Stimulated activated naive CD8-positive, alpha-beta T cell treated with anti-CD3 and anti-CD28 coated beads, Interleukin-15, amount 100 ng/mL, for 72 hours (primary cell): ENCODE data around the gene PPRC1.
"Not testable (repeated sequence)": the region's sequence is repeated elsewhere in the genome, so short reads cannot be mapped to it uniquely, and the experiment has no call there.

Source experiments
- ATAC-seq: fragments of 150-1000 bp; cut with Tn5 transposase; 2 replicates; pipeline ENCODE4 v1.10.0; 2021; ENCODE audit warnings: mild to moderate bottlenecking, moderate library complexity
- DNase-seq, 2 donors: peaks; one replicate each; pipeline ENCODE4 v3.0.0; 2021 to 2022
- H3K27ac Mint-ChIP-seq, 2 donors: one replicate each; pipeline ENCODE4 v1.8.0; 2022; ENCODE audit warnings: mild to moderate bottlenecking in 2 of 2, mixed read lengths in 2 of 2, moderate library complexity in 2 of 2
- H3K27me3 Mint-ChIP-seq: one replicate; pipeline ENCODE4 v1.8.0; 2022; ENCODE audit warnings: mixed read lengths
- H3K4me1 Mint-ChIP-seq: one replicate; pipeline ENCODE4 v1.8.0; 2022; ENCODE audit warnings: mild to moderate bottlenecking, mixed read lengths
- H3K4me3 Mint-ChIP-seq, 2 donors: one replicate each; pipeline ENCODE4 v1.8.0; 2022; ENCODE audit warnings: mild to moderate bottlenecking in 2 of 2, mixed read lengths in 2 of 2, moderate library complexity in 1 of 2
- H3K9me3 Mint-ChIP-seq, 2 donors: one replicate each; pipeline ENCODE4 v1.8.0; 2022; ENCODE audit warnings: mixed read lengths in 2 of 2

The PPRC1 gene

GRCh38 chr10:102188941-102189898 lies 56.4 kb downstream of the PPRC1 start:
- peak in 1 of 2 donors; percentile 27 for DNase-seq

GRCh38 chr10:102191956-102192355 lies 59.1 kb downstream of the PPRC1 start:
- H3K27me3 Mint-ChIP-seq, result no peaks in the 10 kb centered on the region
- peaks cover 16 to 17% of the 10 kb centered on the region in 2 donors for H3K9me3 Mint-ChIP-seq
- H3K4me3 Mint-ChIP-seq, result no peak overlapping the region
- ATAC-seq (no peak), DNase-seq (no peak)
- H3K4me1 Mint-ChIP-seq, result peaks cover 23% of the 10 kb centered on the region
- no peak overlapping the region for H3K27ac Mint-ChIP-seq

More at GRCh38 chr10:102188941-102189898, 56.4 kb downstream of the PPRC1 start:
- Mint-ChIP-seq H3K4me3 (peak overlapping the region in 1 of 2 donors; percentile 43), H3K9me3 (peaks cover 28% of the 10 kb centered on the region in 2 donors), H3K4me1 (peaks cover 18% of the 10 kb centered on the region)
- not testable (repeated sequence) for H3K27me3 Mint-ChIP-seq, H3K27ac Mint-ChIP-seq
- ATAC-seq, result peak; percentile 86

GRCh38 chr10:102195296-102195870 lies 62.5 kb downstream of the PPRC1 start:
- DNase-seq, result no peak
- ATAC-seq, result no peak
- Mint-ChIP-seq H3K27me3 (no peaks in the 10 kb centered on the region), H3K9me3 (peaks cover 16 to 17% of the 10 kb centered on the region in 2 donors), H3K27ac (no peak overlapping the region), H3K4me3 (no peak overlapping the region), H3K4me1 (peaks cover 7% of the 10 kb centered on the region)

- Mint-ChIP-seq H3K27me3 (peaks cover 6% of the 10 kb centered on the region), H3K4me3 (no peak overlapping the region), H3K4me1 (peaks cover 7% of the 10 kb centered on the region), H3K9me3 (peaks cover 9 to 10% of the 10 kb centered on the region in 2 donors), H3K27ac (no peak overlapping the region)
- ATAC-seq, result peak; percentile 93
- peak in 1 of 2 donors; percentile 36 for DNase-seq
Measured at GRCh38 chr10:102196893-102197292, 64.1 kb downstream of the PPRC1 start.

- DNase-seq (no peak), ATAC-seq (no peak)
- Mint-ChIP-seq H3K4me3 (no peak overlapping the region), H3K9me3 (peaks cover under 1 to 1% of the 10 kb centered on the region in 2 donors), H3K27ac (no peak overlapping the region), H3K4me1 (peaks cover 15% of the 10 kb centered on the region), H3K27me3 (peaks cover 14% of the 10 kb centered on the region)
Measured at GRCh38 chr10:102198027-102198426, 65.2 kb downstream of the PPRC1 start.
